Keratinocyte (primary cell): Measurements from ENCODE around the gene DNHD1. TPM values are rescaled to one million over a fixed set of nuclear protein-coding genes. Genes with fewer than 3 reads are reported as not detected.

Source experiments
- DNase-seq: peaks from one replicate; pipeline ENCODE4 v3.0.0-alpha.2; 2011; ENCODE audit warnings: low read depth, missing footprints, low spot score
- FAIRE-seq: peaks from 2 replicates; lab custom pipeline; 2011; peaks lifted over from hg19 to GRCh38; lab: Jason Lieb, UNC
- H2AFZ ChIP-seq: 2 replicates; pipeline ENCODE4 v1.6.0; 2012; ENCODE audit warnings: low read length, control low read depth, inconsistent platforms; ENCODE audit not compliant: control insufficient read depth
- H3K27ac ChIP-seq: 2 replicates; pipeline ENCODE4 v1.5.1; 2011; ENCODE audit warnings: low read length; ENCODE audit not compliant: control insufficient read depth, insufficient read depth
- H3K27me3 ChIP-seq: 3 replicates; pipeline ENCODE4 v1.6.0; 2011; ENCODE audit warnings: low read length; ENCODE audit not compliant: control insufficient read depth, insufficient read depth; ENCODE audit errors: extremely low read depth
- H3K36me3 ChIP-seq, 2 experiments: 2 replicates in 1 of 2; 3 replicates in 1 of 2; pipeline ENCODE4 v1.5.1; 2011; ENCODE audit warnings: low read length in 2 of 2, mild to moderate bottlenecking in 1 of 2; ENCODE audit not compliant: control insufficient read depth in 2 of 2, insufficient read depth in 2 of 2; ENCODE audit errors: extremely low read depth in 1 of 2
- H3K4me1 ChIP-seq: 3 replicates; pipeline ENCODE4 v1.5.1; 2011; ENCODE audit warnings: low read length; ENCODE audit not compliant: control insufficient read depth, insufficient read depth; ENCODE audit errors: extremely low read depth
- H3K4me2 ChIP-seq: 3 replicates; pipeline ENCODE4 v1.6.0; 2011; ENCODE audit warnings: low read depth, low read length; ENCODE audit not compliant: control insufficient read depth, insufficient read depth; ENCODE audit errors: extremely low read depth
- H3K4me3 ChIP-seq, 3 experiments: fragments of 200-600 bp in 1 of 3; sonication (generic) in 1 of 3; 2 replicates in 2 of 3; 3 replicates in 1 of 3; pipeline ENCODE4 v1.5.1; 2011 to 2016; ENCODE audit warnings: low read length in 3 of 3, mild to moderate bottlenecking in 3 of 3, control low read depth in 2 of 3, inconsistent platforms in 1 of 3, low read depth in 1 of 3, mixed read lengths in 1 of 3, mixed run types in 1 of 3, moderate library complexity in 1 of 3; ENCODE audit not compliant: control insufficient read depth in 2 of 3, insufficient read depth in 2 of 3; ENCODE audit errors: extremely low read depth in 1 of 3
- H3K79me2 ChIP-seq: 2 replicates; pipeline ENCODE4 v1.6.0; 2012; ENCODE audit warnings: low read length; ENCODE audit not compliant: control insufficient read depth, insufficient read depth
- H3K9ac ChIP-seq: 3 replicates; pipeline ENCODE4 v1.6.0; 2011; ENCODE audit warnings: low read length; ENCODE audit not compliant: control insufficient read depth, insufficient read depth; ENCODE audit errors: extremely low read depth
- H3K9me1 ChIP-seq: 3 replicates; pipeline ENCODE4 v1.6.0; 2011; ENCODE audit warnings: low read length; ENCODE audit not compliant: control insufficient read depth, insufficient read depth; ENCODE audit errors: extremely low read depth
- H3K9me3 ChIP-seq: 2 replicates; pipeline ENCODE4 v1.5.1; 2012; ENCODE audit warnings: low read depth, low read length; ENCODE audit not compliant: control insufficient read depth
- H4K20me1 ChIP-seq: 3 replicates; pipeline ENCODE4 v1.6.0; 2011; ENCODE audit warnings: low read length; ENCODE audit not compliant: control insufficient read depth, insufficient read depth; ENCODE audit errors: extremely low read depth
- CTCF ChIP-seq, 3 experiments: IDR thresholded peaks in 1 of 3; conservative IDR thresholded peaks in 1 of 3; optimal IDR thresholded peaks in 1 of 3; 2 replicates in 2 of 3; 3 replicates in 1 of 3; pipeline versions ENCODE3 to v1.5.1; 2011; ENCODE audit warnings: low read length in 3 of 3, mild to moderate bottlenecking in 3 of 3, moderate library complexity in 2 of 3, control low read depth in 1 of 3, inconsistent platforms in 1 of 3; ENCODE audit not compliant: insufficient read depth in 2 of 3; ENCODE audit errors: extremely low read depth in 1 of 3
- EZH2 ChIP-seq: IDR thresholded peaks from one replicate; pipeline ENCODE4 v1.6.1; 2012; ENCODE audit warnings: inconsistent platforms, mild to moderate bottlenecking, low read length, moderate library complexity
- dilution Hi-C: fragments of 300-500 bp; cut with MboI; formaldehyde crosslinking; loops from one replicate; pipeline ENCODE4 v1.7.0; 2020; ENCODE audit warnings: low sequenced_read_pairs; ENCODE audit not compliant: extremely low pct_ligation_motif_present
- polyA plus RNA-seq, 5 experiments: library from polyadenylated mRNA; depleted of rRNA in 3 of 5; stranded (reverse) in 3 of 5; stranded (forward) in 1 of 5; unstranded in 1 of 5; fragments of >200 nt; gene quantifications; 1 replicate in 1 of 5; 2 replicates in 3 of 5; 3 replicates in 1 of 5; pipeline versions ENCODE4 v1.2.1 to v1.2.3, GENCODE V29; 2011 to 2012; ENCODE audit warnings: missing spikeins in 2 of 5, low read depth in 1 of 5, low replicate concordance in 1 of 5

The DNHD1 gene
- polyA plus RNA-seq, 1 donor (not counting 4 experiments of a cell fraction or from before 2014, with no cell fraction given), result 2.9 TPM

GRCh38 chr11:6505577-6506240 is 8.6 kb downstream of the DNHD1 start:
- no peaks in the 10 kb centered on the region for H3K27me3 ChIP-seq
- H3K4me2 ChIP-seq, result no peak overlapping the region
- peak overlapping the region; percentile 16 for H3K27ac ChIP-seq
- H3K36me3 ChIP-seq, result peaks cover 2 to 7% of the 10 kb centered on the region in 2 experiments
- H3K9ac ChIP-seq, result no peak overlapping the region
- peak; percentile 28 for DNase-seq
- H3K4me3 ChIP-seq, result no peak overlapping the region
- H3K9me1 ChIP-seq, result no peaks in the 10 kb centered on the region
- no peaks in the 10 kb centered on the region for H3K79me2 ChIP-seq
- dilution Hi-C loops, result no loop called here
- H3K4me1 ChIP-seq, result peaks cover 7% of the 10 kb centered on the region
- no peak overlapping the region for H2AFZ ChIP-seq
- FAIRE-seq, result peak; percentile 65
- TF ChIP-seq CTCF (optimal IDR thresholded peaks at IDR 0.05 in 1 of 3, IDR thresholded peaks at IDR 0.05 in 1 of 3, conservative IDR thresholded peaks at IDR 0.05 in 1 of 3; ENCODE audit: extremely low read depth in 1 of 3, insufficient read depth in 2 of 3, low read length in 3 of 3), result peak; percentile 33 to 83 (median 44)
- no peak for TF ChIP-seq EZH2
- no peaks in the 10 kb centered on the region for H3K9me3 ChIP-seq
- H4K20me1 ChIP-seq, result no peaks in the 10 kb centered on the region

GRCh38 chr11:6516865-6517264 is 19.8 kb downstream of the DNHD1 start:
- TF ChIP-seq CTCF (optimal IDR thresholded peaks at IDR 0.05 in 1 of 3, IDR thresholded peaks at IDR 0.05 in 1 of 3, conservative IDR thresholded peaks at IDR 0.05 in 1 of 3; ENCODE audit: extremely low read depth in 1 of 3, insufficient read depth in 2 of 3, low read length in 3 of 3) (no peak), EZH2 (no peak)
- no peak overlapping the region for H2AFZ ChIP-seq
- H3K27ac ChIP-seq, result no peak overlapping the region
- no peak overlapping the region for H3K9ac ChIP-seq
- H3K4me2 ChIP-seq, result no peak overlapping the region
- H3K4me3 ChIP-seq, result no peak overlapping the region
- no peaks in the 10 kb centered on the region for H3K27me3 ChIP-seq
- no peaks in the 10 kb centered on the region for H3K9me1 ChIP-seq
- H3K9me3 ChIP-seq, result no peaks in the 10 kb centered on the region
- DNase-seq, result no peak
- no peak for FAIRE-seq
- dilution Hi-C loops, result no loop called here
- H3K36me3 ChIP-seq, result peaks cover 0 to 2% of the 10 kb centered on the region in 2 experiments
- no peaks in the 10 kb centered on the region for H4K20me1 ChIP-seq
- H3K4me1 ChIP-seq, result no peaks in the 10 kb centered on the region
- no peaks in the 10 kb centered on the region for H3K79me2 ChIP-seq
